ENCODE results near the gene RBP5.

The RBP5 gene

GRCh38 chr12:7128681-7129286, at the start of gene RBP5:
Gene RBP5 (minus strand): TSS chr12:7128889. CDS start chr12:7128775, 114 bp downstream.
- DNase-seq (ENCODE audit: low spot score), result no peak

- DNase-seq (ENCODE audit: low spot score), result no peak
Measured at GRCh38 chr12:7178481-7178880, 49.8 kb upstream of the RBP5 start.

- DNase-seq (ENCODE audit: low spot score), result no peak
Measured at GRCh38 chr12:7176595-7176994, 47.9 kb upstream of the RBP5 start.

GRCh38 chr12:7175493-7175892, 46.8 kb upstream of the RBP5 start:
- no peak for DNase-seq (ENCODE audit: low spot score)

- no peak for DNase-seq (ENCODE audit: low spot score)
Measured at GRCh38 chr12:7171854-7172253, 43.2 kb upstream of the RBP5 start.

GRCh38 chr12:7169951-7170350, 41.3 kb upstream of the RBP5 start:
- no peak for DNase-seq (ENCODE audit: low spot score)

GRCh38 chr12:7162691-7163114, 34.0 kb upstream of the RBP5 start:
- DNase-seq (ENCODE audit: low spot score), result no peak

- DNase-seq (ENCODE audit: low spot score), result no peak
Measured at GRCh38 chr12:7161811-7162210, 33.1 kb upstream of the RBP5 start.

GRCh38 chr12:7161327-7161726, 32.6 kb upstream of the RBP5 start:
- no peak for DNase-seq (ENCODE audit: low spot score)

GRCh38 chr12:7160183-7160582, 31.5 kb upstream of the RBP5 start:
- DNase-seq (ENCODE audit: low spot score), result no peak

GRCh38 chr12:7158781-7159609, 30.3 kb upstream of the RBP5 start:
- no peak for DNase-seq (ENCODE audit: low spot score)

- no peak for DNase-seq (ENCODE audit: low spot score)
Measured at GRCh38 chr12:7157391-7157790, 28.7 kb upstream of the RBP5 start.

GRCh38 chr12:7156259-7157197, 27.8 kb upstream of the RBP5 start:
- DNase-seq (ENCODE audit: low spot score), result no peak

GRCh38 chr12:7155471-7156034, 26.9 kb upstream of the RBP5 start:
- DNase-seq (ENCODE audit: low spot score), result no peak

- no peak for DNase-seq (ENCODE audit: low spot score)
Measured at GRCh38 chr12:7154901-7155470, 26.3 kb upstream of the RBP5 start.

GRCh38 chr12:7154042-7154441, 25.4 kb upstream of the RBP5 start:
- DNase-seq (ENCODE audit: low spot score), result no peak

GRCh38 chr12:7152818-7153217, 24.1 kb upstream of the RBP5 start:
- no peak for DNase-seq (ENCODE audit: low spot score)

- no peak for DNase-seq (ENCODE audit: low spot score)
Measured at GRCh38 chr12:7151532-7151931, 22.8 kb upstream of the RBP5 start.

GRCh38 chr12:7150841-7151240, 22.2 kb upstream of the RBP5 start:
- no peak for DNase-seq (ENCODE audit: low spot score)

GRCh38 chr12:7150356-7150755, 21.7 kb upstream of the RBP5 start:
- DNase-seq (ENCODE audit: low spot score), result no peak

GRCh38 chr12:7146906-7147305, 18.2 kb upstream of the RBP5 start:
- DNase-seq (ENCODE audit: low spot score), result no peak

GRCh38 chr12:7146228-7146627, 17.5 kb upstream of the RBP5 start:
- DNase-seq (ENCODE audit: low spot score), result no peak
